ENCODE results near the gene MAST2.

MAST2 gene

GRCh38 chr1:45772971-45773370 is 30.4 kb upstream of the MAST2 start:
- in situ Hi-C loops (cut with MboI; ENCODE audit: low pct_unique_long_range_greater_than_20kb, low sequenced_read_pairs, unreplicated experiment) = no loop called here
- TF ChIP-seq CTCF (IDR thresholded peaks at IDR 0.05; ENCODE audit: extremely low read depth, insufficient read depth, missing control alignments) = no peak
- peak; percentile 23 for DNase-seq (ENCODE audit: low spot score)

GRCh38 chr1:45775794-45776193 is 27.6 kb upstream of the MAST2 start:
- in situ Hi-C loops (cut with MboI; ENCODE audit: low pct_unique_long_range_greater_than_20kb, low sequenced_read_pairs, unreplicated experiment) = no loop called here
- no peak for DNase-seq (ENCODE audit: low spot score)
- TF ChIP-seq CTCF (IDR thresholded peaks at IDR 0.05; ENCODE audit: extremely low read depth, insufficient read depth, missing control alignments) = no peak

DNA sequence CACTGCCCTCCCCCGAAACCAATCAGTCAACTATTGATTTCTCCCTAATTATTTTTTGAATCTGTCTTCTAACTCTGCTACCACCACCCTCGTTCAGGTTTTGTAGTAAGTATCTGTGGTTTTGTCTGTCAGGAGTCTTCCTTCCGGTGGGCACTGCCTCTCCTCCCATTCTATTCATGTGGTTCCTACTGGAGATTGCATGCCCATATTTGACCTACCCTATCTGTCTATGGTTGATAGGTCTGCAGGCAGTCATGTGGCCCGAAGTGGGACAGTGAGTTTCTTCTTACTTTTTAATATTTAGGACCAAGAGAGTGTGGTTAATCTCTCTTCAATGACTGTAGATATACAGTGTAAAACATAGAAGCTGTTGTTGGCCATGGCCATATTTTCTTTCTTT is 17.8 kb upstream of the MAST2 start:
- in situ Hi-C loops (cut with MboI; ENCODE audit: low pct_unique_long_range_greater_than_20kb, low sequenced_read_pairs, unreplicated experiment) = no loop called here
- no peak for DNase-seq (ENCODE audit: low spot score)

DNA sequence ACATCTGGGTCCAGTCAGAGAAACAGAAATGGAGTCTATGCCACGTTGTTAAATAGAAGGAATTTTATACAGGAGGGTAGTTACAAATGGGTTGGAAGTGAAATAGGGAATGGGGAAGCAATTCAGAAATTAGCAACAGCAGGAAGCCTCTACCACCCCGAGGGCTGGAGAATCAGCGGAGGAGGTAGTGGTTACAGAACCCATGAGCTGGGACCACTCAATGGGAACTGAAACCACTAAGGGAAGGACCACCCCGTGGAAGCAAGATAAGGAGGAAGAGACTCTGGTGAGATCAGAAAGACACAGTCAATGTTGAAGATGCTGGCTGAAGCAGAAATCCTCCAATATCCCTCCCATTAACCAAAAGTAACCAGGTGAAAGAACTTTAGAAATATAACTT is 15.5 kb upstream of the MAST2 start:
- DNase-seq (ENCODE audit: low spot score) = no peak
- in situ Hi-C loops (cut with MboI; ENCODE audit: low pct_unique_long_range_greater_than_20kb, low sequenced_read_pairs, unreplicated experiment) = no loop called here
- TF ChIP-seq CTCF (IDR thresholded peaks at IDR 0.05; ENCODE audit: extremely low read depth, insufficient read depth, missing control alignments) = no peak

More for the DNA sequence above, 17.8 kb upstream of the MAST2 start:
- no peak for TF ChIP-seq CTCF (IDR thresholded peaks at IDR 0.05; ENCODE audit: extremely low read depth, insufficient read depth, missing control alignments)

DNA sequence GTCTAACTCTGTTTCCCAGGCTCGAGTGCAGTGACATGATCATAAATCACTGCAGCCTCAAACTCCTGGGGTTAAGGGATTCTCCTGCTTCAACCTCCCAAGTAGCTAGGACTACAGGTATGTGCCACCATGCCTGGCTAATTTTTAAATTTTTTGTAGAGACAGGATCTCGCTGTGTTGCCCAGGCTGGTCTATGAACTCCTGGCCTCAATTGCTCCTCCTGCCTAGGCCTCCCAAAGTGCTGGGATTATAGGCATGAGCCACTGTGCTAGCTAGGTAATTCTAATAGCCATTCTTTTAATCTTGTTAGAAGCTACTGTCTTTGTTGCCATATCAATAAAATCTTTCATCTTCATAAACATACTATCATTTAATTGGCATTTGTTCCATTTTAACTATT is 13.8 kb upstream of the MAST2 start:
- in situ Hi-C loops (cut with MboI; ENCODE audit: low pct_unique_long_range_greater_than_20kb, low sequenced_read_pairs, unreplicated experiment) = no loop called here
- TF ChIP-seq CTCF (IDR thresholded peaks at IDR 0.05; ENCODE audit: extremely low read depth, insufficient read depth, missing control alignments) = no peak
- no peak for DNase-seq (ENCODE audit: low spot score)

DNA sequence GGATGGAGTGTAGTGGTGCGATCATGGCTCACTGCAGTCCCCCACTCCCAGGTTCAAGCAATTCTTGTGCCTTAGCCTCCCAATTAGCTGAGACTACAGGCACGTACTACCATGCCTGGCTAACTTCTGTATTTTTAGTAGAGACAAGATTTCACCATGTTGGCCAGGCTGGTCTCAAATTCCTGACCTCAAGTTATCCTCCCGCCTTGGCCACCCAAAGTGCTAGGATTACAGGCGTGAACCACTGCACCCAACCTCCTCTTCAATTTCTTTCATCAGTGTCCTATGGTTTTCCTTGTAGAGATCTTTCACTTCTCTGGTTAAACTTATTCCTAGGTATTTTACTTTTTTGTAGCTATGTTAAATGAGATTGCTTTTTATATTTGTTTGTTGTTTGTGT is 10.7 kb upstream of the MAST2 start:
- no peak for DNase-seq (ENCODE audit: low spot score)
- TF ChIP-seq CTCF (IDR thresholded peaks at IDR 0.05; ENCODE audit: extremely low read depth, insufficient read depth, missing control alignments) = no peak
- in situ Hi-C loops (cut with MboI; ENCODE audit: low pct_unique_long_range_greater_than_20kb, low sequenced_read_pairs, unreplicated experiment) = no loop called here
